Measurements from ENCODE around the gene NDUFA7.
"Not testable (repeated sequence)": the region's sequence is repeated elsewhere in the genome, so short reads cannot be mapped to it uniquely, and the experiment has no call there.

The NDUFA7 gene

GRCh38 chr19:8318835-8319234 lies 2.3 kb downstream of the NDUFA7 start:
- DNase-seq = not testable (repeated sequence)

GRCh38 chr19:8316351-8317125 lies 4.6 kb downstream of the NDUFA7 start:
- DNase-seq = no peak

GRCh38 chr19:8314981-8315640 lies 6.1 kb downstream of the NDUFA7 start:
- not testable (repeated sequence) for DNase-seq

- no peak for DNase-seq
Observed at GRCh38 chr19:8311461-8312260, 9.5 kb downstream of the NDUFA7 start.

GRCh38 chr19:8310342-8311055 lies 10.7 kb downstream of the NDUFA7 start:
- no peak for DNase-seq

GRCh38 chr19:8308891-8309291 lies 12.3 kb downstream of the NDUFA7 start:
- DNase-seq = no peak

- DNase-seq = peak; percentile 67 to 82
Observed at GRCh38 chr19:8307965-8308866, 13.0 kb downstream of the NDUFA7 start, which contains the start of gene CD320. Gene CD320 (minus strand): TSS chr19:8308358. CDS start chr19:8308290, 68 bp downstream.

- no peak for DNase-seq
Observed at GRCh38 chr19:8307400-8307964, 13.7 kb downstream of the NDUFA7 start.

GRCh38 chr19:8306235-8307054 lies 14.7 kb downstream of the NDUFA7 start:
- no peak for DNase-seq

GRCh38 chr19:8305798-8306197 lies 15.4 kb downstream of the NDUFA7 start:
- DNase-seq = no peak

- no peak for DNase-seq
Observed at GRCh38 chr19:8304841-8305621, 16.1 kb downstream of the NDUFA7 start.

GRCh38 chr19:8302734-8303133 lies 18.4 kb downstream of the NDUFA7 start:
- no peak for DNase-seq

- DNase-seq = no peak
Observed at GRCh38 chr19:8302357-8302691, 18.9 kb downstream of the NDUFA7 start.

- DNase-seq = not testable (repeated sequence)
Observed at GRCh38 chr19:8291337-8291736, 29.8 kb downstream of the NDUFA7 start.

- DNase-seq = not testable (repeated sequence)
Observed at GRCh38 chr19:8276508-8276907, 44.7 kb downstream of the NDUFA7 start.

GRCh38 chr19:8269724-8270123 lies 51.5 kb downstream of the NDUFA7 start:
- DNase-seq = no peak

- DNase-seq = no peak
Observed at GRCh38 chr19:8265872-8266271, 55.3 kb downstream of the NDUFA7 start.

GRCh38 chr19:8264248-8264647 lies 56.9 kb downstream of the NDUFA7 start:
- not testable (repeated sequence) for DNase-seq

GRCh38 chr19:8262431-8262830 lies 58.7 kb downstream of the NDUFA7 start:
- no peak for DNase-seq

- no peak for DNase-seq
Observed at GRCh38 chr19:8261881-8262280, 59.3 kb downstream of the NDUFA7 start.

Measured in cerebellar nuclear complex (tissue), 1 donor.